WTC11 (cell line): ENCODE results near the gene MYBPC2. TPM values are rescaled to one million over a fixed set of nuclear protein-coding genes. Genes with fewer than 3 reads are reported as not detected.

Experiments
- ATAC-seq: fragments of 200-7000 bp; cut with Tn5 transposase; 2 replicates; pipeline ENCODE4 v1.10.0; 2021; ENCODE audit warnings: mild to moderate bottlenecking, moderate library complexity
- CTCF ChIA-PET: fragments of 300-600 bp; sonication (Branson Sonifier 250); formaldehyde crosslinking; loops from one replicate; lab custom pipeline; 2021; ENCODE audit warnings: antibody characterized with exemption; lab: Charles Lee
- POLR2A ChIA-PET: fragments of 350-600 bp; sonication (Branson Sonifier 250); formaldehyde crosslinking; loops from one replicate; lab custom pipeline; 2021; ENCODE audit warnings: antibody characterized with exemption; lab: Charles Lee
- DNase-seq: peaks from one replicate; pipeline ENCODE4 v3.0.0; 2021; ENCODE audit warnings: low spot score
- H3K27ac Mint-ChIP-seq: 2 replicates; pipeline ENCODE4 v1.8.0; 2021; ENCODE audit warnings: mixed read lengths
- H3K27me3 Mint-ChIP-seq: 2 replicates; pipeline ENCODE4 v1.8.0; 2021; ENCODE audit warnings: low read depth, mild to moderate bottlenecking, moderate library complexity, mixed read lengths
- H3K36me3 Mint-ChIP-seq: 2 replicates; pipeline ENCODE4 v1.8.0; 2021; ENCODE audit warnings: mixed read lengths
- H3K4me1 Mint-ChIP-seq: 2 replicates; pipeline ENCODE4 v1.8.0; 2022; ENCODE audit warnings: mixed read lengths
- H3K4me3 Mint-ChIP-seq: 2 replicates; pipeline ENCODE4 v1.8.0; 2021; ENCODE audit warnings: mild to moderate bottlenecking, moderate library complexity, mixed read lengths
- H3K9me3 Mint-ChIP-seq: 2 replicates; pipeline ENCODE4 v1.8.0; 2021; ENCODE audit warnings: mixed read lengths
- AR ChIP-seq: fragments of 250-450 bp; sonication (Bioruptor Pico); IDR thresholded peaks from 2 replicates; pipeline ENCODE4 v1.9.0; 2021; ENCODE audit warnings: mild to moderate bottlenecking
- ATF1 ChIP-seq: sonication (generic); formaldehyde crosslinking; IDR thresholded peaks from 2 replicates; pipeline ENCODE4 v1.8.1; 2023; ENCODE audit warnings: mild to moderate bottlenecking, moderate library complexity, missing genetic modification reagents
- ATF6 ChIP-seq: sonication (generic); formaldehyde crosslinking; IDR thresholded peaks from 2 replicates; pipeline ENCODE4 v1.8.1; 2023; ENCODE audit warnings: mild to moderate bottlenecking, missing genetic modification reagents
- E2F5 ChIP-seq: sonication (generic); formaldehyde crosslinking; IDR thresholded peaks from 2 replicates; pipeline ENCODE4 v1.8.1; 2022; ENCODE audit warnings: mild to moderate bottlenecking, moderate library complexity, missing genetic modification reagents
- IRF2 ChIP-seq: sonication (generic); formaldehyde crosslinking; IDR thresholded peaks from 2 replicates; pipeline ENCODE4 v1.8.0; 2022; ENCODE audit warnings: low read depth, missing genetic modification reagents, borderline replicate concordance
- JAZF1 ChIP-seq: fragments of 250-450 bp; sonication (Bioruptor Pico); IDR thresholded peaks from 2 replicates; pipeline ENCODE4 v1.9.0; 2021; ENCODE audit warnings: moderate library complexity, mild to moderate bottlenecking, inconsistent platforms
- NFE2L1 ChIP-seq: sonication (generic); formaldehyde crosslinking; IDR thresholded peaks from 2 replicates; pipeline ENCODE4 v1.8.1; 2023; ENCODE audit warnings: missing genetic modification reagents
- NR2C2 ChIP-seq: sonication (generic); formaldehyde crosslinking; IDR thresholded peaks from 2 replicates; pipeline ENCODE4 v1.8.0; 2022; ENCODE audit warnings: mild to moderate bottlenecking, missing genetic modification reagents
- NR3C1 ChIP-seq: sonication (generic); formaldehyde crosslinking; conservative IDR thresholded peaks from 2 replicates; pipeline ENCODE4 v1.8.1; 2023; ENCODE audit warnings: low read depth, mild to moderate bottlenecking, missing genetic modification reagents
- SMAD3 ChIP-seq: sonication (generic); formaldehyde crosslinking; IDR thresholded peaks from 2 replicates; pipeline ENCODE4 v1.8.0; 2022; ENCODE audit warnings: missing genetic modification reagents, mild to moderate bottlenecking, borderline replicate concordance
- ZNF138 ChIP-seq: sonication (generic); formaldehyde crosslinking; conservative IDR thresholded peaks from 2 replicates; pipeline ENCODE4 v1.8.1; 2022; ENCODE audit warnings: mild to moderate bottlenecking, moderate library complexity, missing genetic modification reagents
- ZSCAN18 ChIP-seq: fragments of 250-450 bp; sonication (Bioruptor Pico); IDR thresholded peaks from 2 replicates; pipeline ENCODE4 v2.1.2; 2022; ENCODE audit warnings: mild to moderate bottlenecking, moderate library complexity
- total RNA-seq: library from RNA; stranded (reverse); gene quantifications from 3 replicates; pipeline ENCODE4 v1.2.3, GENCODE V29; 2021

The MYBPC2 gene
- total RNA-seq, 1 experiment from 2014 or later: 2.6 TPM

- H3K4me3 Mint-ChIP-seq: no peak overlapping the region
- H3K4me1 Mint-ChIP-seq: peaks cover 14% of the 10 kb centered on the region
- H3K27me3 Mint-ChIP-seq: peaks cover 42% of the 10 kb centered on the region
- ChIA-PET POLR2A (interaction anchor here (0.5 kb wide), 1 partner anchor 361 kb away, joined by 4 read pairs; no protein-coding TSS in a partner anchor), CTCF (interaction anchor here (3.4 kb wide), 1 partner anchor 24 kb away, joined by 23 read pairs; no protein-coding TSS in a partner anchor)
- no peaks in the 10 kb centered on the region for H3K9me3 Mint-ChIP-seq
- peak overlapping the region; percentile 49; the same call in 1 of the 2 replicates for H3K27ac Mint-ChIP-seq
- DNase-seq (no peak), ATAC-seq (no peak)
- TF ChIP-seq JAZF1: no peak
- no peak for TF ChIP-seq NFE2L1 (CRISPR knock-in tag)
- no peak for TF ChIP-seq ATF1
- no peaks in the 10 kb centered on the region for H3K36me3 Mint-ChIP-seq
Observed at GRCh38 chr19:50512999-50513745, 80.5 kb downstream of the MYBPC2 start.

- TF ChIP-seq NR3C1: no peak
- TF ChIP-seq SMAD3 (CRISPR knock-in tag): no peak
- no peak for TF ChIP-seq E2F5
- TF ChIP-seq ZSCAN18: no peak
- no peak for TF ChIP-seq NR2C2 (CRISPR knock-in tag)
- TF ChIP-seq IRF2: no peak
- no peak for TF ChIP-seq ATF6 (CRISPR knock-in tag)
- no peak for TF ChIP-seq ZNF138 (CRISPR knock-in tag)
- TF ChIP-seq AR: no peak
- Mint-ChIP-seq H3K27ac (peak within 1 kb of the TSS; percentile 49; the same call in 1 of the 2 replicates), H3K4me3 (no peak within 1 kb of the TSS)
Observed at GRCh38 chr19:50513746-50514345, 81.2 kb downstream of the MYBPC2 start, which contains the start of gene ASPDH. Gene ASPDH, minus strand, starts transcription at chr19:50513913. Its CDS starts 90 bp downstream, at chr19:50513823.

More at GRCh38 chr19:50513746-50514345, 81.2 kb downstream of the MYBPC2 start, which contains the start of gene ASPDH:
- peaks cover 5% of the 10 kb centered on the region; the same call in 1 of the 2 replicates for H3K36me3 Mint-ChIP-seq
- CTCF ChIA-PET: no interaction called here
- peaks cover 14% of the 10 kb centered on the region for H3K4me1 Mint-ChIP-seq
- POLR2A ChIA-PET: interaction anchor here (0.5 kb wide), 1 partner anchor 362 kb away, joined by 4 read pairs; no protein-coding TSS in a partner anchor
- no peak for DNase-seq
- H3K27me3 Mint-ChIP-seq: peaks cover 43% of the 10 kb centered on the region
- no peak for ATAC-seq
- H3K9me3 Mint-ChIP-seq: peaks cover 5% of the 10 kb centered on the region
